Caco-2 (cell line): ENCODE measurements around the gene ZNF766. TPM values are rescaled to one million over a fixed set of nuclear protein-coding genes. Genes with fewer than 3 reads are reported as not detected.

Source experiments
- BruUV-seq: library from RNA; stranded (reverse); fragments of 400-500 nt; replicated peaks from 2 replicates; lab custom pipeline; 2021; lab: Mats Ljungman, UMichigan
- CTCF ChIA-PET: fragments of 300-600 bp; sonication (Branson Sonifier 250); formaldehyde crosslinking; loops from one replicate; lab custom pipeline; 2022; ENCODE audit warnings: antibody characterized with exemption; lab: Charles Lee
- POLR2A ChIA-PET: fragments of 300-600 bp; sonication (Branson Sonifier 250); formaldehyde crosslinking; loops from one replicate; lab custom pipeline; 2022; ENCODE audit warnings: antibody characterized with exemption; lab: Charles Lee
- DNase-seq, 2 experiments: peaks; one replicate each; pipeline versions ENCODE4 v3.0.0 to v3.0.0-alpha.2; 2020 to 2022
- H3K27me3 ChIP-seq: replicated peaks from 2 replicates; pipeline ENCODE4 v1.6.0; 2011; ENCODE audit warnings: low read length; ENCODE audit not compliant: control insufficient read depth, insufficient read depth
- H3K36me3 ChIP-seq: 2 replicates; pipeline ENCODE4 v1.5.1; 2011; ENCODE audit warnings: low read length; ENCODE audit not compliant: control insufficient read depth, insufficient read depth
- H3K4me1 ChIP-seq: fragments of 250-450 bp; sonication (Bioruptor Pico); 2 replicates; pipeline ENCODE4 v1.5.1; 2020; ENCODE audit warnings: mild to moderate bottlenecking
- H3K4me3 ChIP-seq: 2 replicates; pipeline ENCODE4 v1.5.1; 2011; ENCODE audit warnings: low read depth, mild to moderate bottlenecking, control low read depth, low read length
- H3K9me3 ChIP-seq: fragments of 250-450 bp; sonication (Bioruptor Pico); 2 replicates; pipeline ENCODE4 v1.5.1; 2020; ENCODE audit warnings: mild to moderate bottlenecking, moderate library complexity
- H3K27ac Mint-ChIP-seq: one replicate; pipeline ENCODE4 v1.8.0; 2022; ENCODE audit warnings: mixed read lengths; ENCODE audit not compliant: unreplicated experiment
- H3K27me3 Mint-ChIP-seq: one replicate; pipeline ENCODE4 v1.8.0; 2022; ENCODE audit warnings: mixed read lengths; ENCODE audit not compliant: insufficient read depth, unreplicated experiment
- H3K36me3 Mint-ChIP-seq: one replicate; pipeline ENCODE4 v1.8.0; 2022; ENCODE audit warnings: mild to moderate bottlenecking, mixed read lengths; ENCODE audit not compliant: insufficient read depth, unreplicated experiment
- H3K4me1 Mint-ChIP-seq: one replicate; pipeline ENCODE4 v1.8.0; 2022; ENCODE audit warnings: low read depth, mixed read lengths; ENCODE audit not compliant: unreplicated experiment
- H3K4me3 Mint-ChIP-seq: one replicate; pipeline ENCODE4 v1.8.0; 2022; ENCODE audit warnings: mild to moderate bottlenecking, moderate library complexity, mixed read lengths; ENCODE audit not compliant: unreplicated experiment
- H3K9me3 Mint-ChIP-seq: one replicate; pipeline ENCODE4 v1.8.0; 2022; ENCODE audit warnings: mixed read lengths; ENCODE audit not compliant: unreplicated experiment
- intact Hi-C: fragments of 100-400 bp; cut with micrococcal nuclease; formaldehyde crosslinking; loops from one replicate; pipeline ENCODE4 v1.10.0; 2022; ENCODE audit not compliant: unreplicated experiment
- total RNA-seq: library from RNA; stranded (reverse); gene quantifications from 2 replicates; pipeline ENCODE4 v1.2.3, GENCODE V29; 2022
- TF ChIP-seq, protein P1 (sequence below), 2 experiments: fragments of 200-600 bp in 1 of 2; IDR thresholded peaks; 1 replicate in 1 of 2; 2 replicates in 1 of 2; pipeline versions ENCODE4 v1.5.1 to v1.8.0; 2011 to 2022; ENCODE audit warnings: antibody characterized with exemption in 1 of 2, control low read depth in 1 of 2, inconsistent platforms in 1 of 2, low read depth in 1 of 2, low read length in 1 of 2, mild to moderate bottlenecking in 1 of 2, moderate library complexity in 1 of 2; ENCODE audit not compliant: insufficient read depth in 1 of 2, severe bottlenecking in 1 of 2, unreplicated experiment in 1 of 2

The ZNF766 gene
- total RNA-seq, 1 experiment from 2014 or later = 12.1 TPM

GRCh38 chr19:52230685-52231084 lies 38.7 kb upstream of the ZNF766 start:
- TF ChIP-seq, protein P1, sequence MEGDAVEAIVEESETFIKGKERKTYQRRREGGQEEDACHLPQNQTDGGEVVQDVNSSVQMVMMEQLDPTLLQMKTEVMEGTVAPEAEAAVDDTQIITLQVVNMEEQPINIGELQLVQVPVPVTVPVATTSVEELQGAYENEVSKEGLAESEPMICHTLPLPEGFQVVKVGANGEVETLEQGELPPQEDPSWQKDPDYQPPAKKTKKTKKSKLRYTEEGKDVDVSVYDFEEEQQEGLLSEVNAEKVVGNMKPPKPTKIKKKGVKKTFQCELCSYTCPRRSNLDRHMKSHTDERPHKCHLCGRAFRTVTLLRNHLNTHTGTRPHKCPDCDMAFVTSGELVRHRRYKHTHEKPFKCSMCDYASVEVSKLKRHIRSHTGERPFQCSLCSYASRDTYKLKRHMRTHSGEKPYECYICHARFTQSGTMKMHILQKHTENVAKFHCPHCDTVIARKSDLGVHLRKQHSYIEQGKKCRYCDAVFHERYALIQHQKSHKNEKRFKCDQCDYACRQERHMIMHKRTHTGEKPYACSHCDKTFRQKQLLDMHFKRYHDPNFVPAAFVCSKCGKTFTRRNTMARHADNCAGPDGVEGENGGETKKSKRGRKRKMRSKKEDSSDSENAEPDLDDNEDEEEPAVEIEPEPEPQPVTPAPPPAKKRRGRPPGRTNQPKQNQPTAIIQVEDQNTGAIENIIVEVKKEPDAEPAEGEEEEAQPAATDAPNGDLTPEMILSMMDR (IDR thresholded peaks at IDR 0.05; ENCODE audit: insufficient read depth in 1 of 2, low read depth in 1 of 2, low read length in 1 of 2, severe bottlenecking in 1 of 2, unreplicated experiment in 1 of 2) = no peak
- no peaks in the 10 kb centered on the region for H3K9me3 ChIP-seq
- peaks cover 30% of the 10 kb centered on the region for H3K9me3 Mint-ChIP-seq
- ChIA-PET POLR2A (interaction anchor here (1.0 kb wide), 1 partner anchor 41 kb away, joined by 3 read pairs; the partner anchor contains the start of gene PPP2R1A), CTCF (no interaction called here)
- H3K4me1 ChIP-seq = no peaks in the 10 kb centered on the region
- BruUV-seq = no TSS peak
- H3K4me1 Mint-ChIP-seq = no peaks in the 10 kb centered on the region
- intact Hi-C loops = no loop called here
- no peak overlapping the region for H3K4me3 ChIP-seq
- H3K27me3 Mint-ChIP-seq = no peaks in the 10 kb centered on the region
- H3K27me3 ChIP-seq = no peaks in the 10 kb centered on the region
- no peak for DNase-seq
- H3K4me3 Mint-ChIP-seq = no peak overlapping the region
- peaks cover 3% of the 10 kb centered on the region for H3K36me3 ChIP-seq
- H3K36me3 Mint-ChIP-seq = peaks cover 40% of the 10 kb centered on the region
- no peak overlapping the region for H3K27ac Mint-ChIP-seq

- intact Hi-C loops = no loop called here
Observed at GRCh38 chr19:52231154-52231910, 38.1 kb upstream of the ZNF766 start.

DNA sequence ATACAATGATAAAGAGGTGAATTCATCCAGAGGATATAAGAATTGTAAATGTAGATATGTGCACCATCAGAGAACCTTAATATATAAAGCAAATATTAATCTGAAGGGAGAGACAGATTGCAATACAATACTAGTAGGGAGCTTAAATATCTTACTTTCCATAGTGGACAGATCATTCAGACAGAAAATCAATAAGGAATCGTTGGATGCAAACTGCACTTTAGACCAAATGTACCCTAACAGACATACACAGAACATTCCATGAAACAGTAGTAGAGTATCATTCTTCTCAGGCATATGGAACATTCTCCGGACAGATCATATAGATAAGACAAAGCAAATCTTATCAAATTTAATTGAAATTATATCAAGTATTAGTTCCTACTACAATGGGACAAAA lies 35.0 kb upstream of the ZNF766 start:
- Histone ChIP-seq H3K4me3 (no peak overlapping the region), H3K9me3 (no peaks in the 10 kb centered on the region), H3K4me1 (no peaks in the 10 kb centered on the region), H3K27me3 (no peaks in the 10 kb centered on the region), H3K36me3 (no peaks in the 10 kb centered on the region)
- H3K4me1 Mint-ChIP-seq = no peaks in the 10 kb centered on the region
- TF ChIP-seq, protein P1 (IDR thresholded peaks at IDR 0.05; ENCODE audit: insufficient read depth in 1 of 2, low read depth in 1 of 2, low read length in 1 of 2, severe bottlenecking in 1 of 2, unreplicated experiment in 1 of 2) = no peak
- no peaks in the 10 kb centered on the region for H3K27me3 Mint-ChIP-seq
- no peak overlapping the region for H3K4me3 Mint-ChIP-seq
- POLR2A ChIA-PET = no interaction called here
- intact Hi-C loops = no loop called here
- peaks cover 4% of the 10 kb centered on the region for H3K36me3 Mint-ChIP-seq
- peaks cover 30% of the 10 kb centered on the region for H3K9me3 Mint-ChIP-seq
- DNase-seq = no peak
- no peak overlapping the region for H3K27ac Mint-ChIP-seq
- no TSS peak for BruUV-seq
- CTCF ChIA-PET = no interaction called here

More at GRCh38 chr19:52231154-52231910, 38.1 kb upstream of the ZNF766 start:
- H3K27ac Mint-ChIP-seq = no peak overlapping the region
- CTCF ChIA-PET = no interaction called here
- peaks cover 30% of the 10 kb centered on the region for H3K9me3 Mint-ChIP-seq
- Histone ChIP-seq H3K4me1 (no peaks in the 10 kb centered on the region), H3K9me3 (no peaks in the 10 kb centered on the region), H3K27me3 (no peaks in the 10 kb centered on the region), H3K36me3 (peaks cover 1% of the 10 kb centered on the region; the same call in 1 of the 2 replicates), H3K4me3 (no peak overlapping the region)
- H3K4me1 Mint-ChIP-seq = no peaks in the 10 kb centered on the region
- POLR2A ChIA-PET = interaction anchor here (1.0 kb wide), 1 partner anchor 42 kb away, joined by 3 read pairs; the partner anchor contains the start of gene PPP2R1A
- H3K27me3 Mint-ChIP-seq = no peaks in the 10 kb centered on the region
- H3K4me3 Mint-ChIP-seq = no peak overlapping the region
- DNase-seq = no peak
- TF ChIP-seq, protein P1 (IDR thresholded peaks at IDR 0.05; ENCODE audit: insufficient read depth in 1 of 2, low read depth in 1 of 2, low read length in 1 of 2, severe bottlenecking in 1 of 2, unreplicated experiment in 1 of 2) = no peak
- BruUV-seq = no TSS peak
- peaks cover 34% of the 10 kb centered on the region for H3K36me3 Mint-ChIP-seq
